ENCODE data around the gene ACACB.

GRCh38 chr12:109102491-109102890 lies 13.9 kb upstream of the ACACB start:
- TF ChIP-seq CTCF (IDR thresholded peaks at IDR 0.05; ENCODE audit: poor library complexity, severe bottlenecking) (no peak), EZH2 (IDR thresholded peaks at IDR 0.05; ENCODE audit: borderline replicate concordance, insufficient read depth, low read length, poor library complexity, severe bottlenecking) (no peak), TAF1 (IDR thresholded peaks at IDR 0.05; ENCODE audit: low read depth) (no peak), REST (IDR thresholded peaks at IDR 0.05; ENCODE audit: borderline replicate concordance) (no peak), EP300 (conservative IDR thresholded peaks at IDR 0.05; ENCODE audit: poor library complexity, severe bottlenecking) (no peak), POLR2AphosphoS5 (IDR thresholded peaks at IDR 0.05) (no peak), RAD21 (conservative IDR thresholded peaks at IDR 0.05) (no peak), SMC3 (conservative IDR thresholded peaks at IDR 0.05; ENCODE audit: poor library complexity) (no peak), MXI1 (conservative IDR thresholded peaks at IDR 0.05; ENCODE audit: poor library complexity, severe bottlenecking) (no peak)

Data from neural cell (in vitro differentiated cells).